ENCODE data around the gene ADGRV1.
"Not testable (repeated sequence)": the region's sequence is repeated elsewhere in the genome, so short reads cannot be mapped to it uniquely, and the experiment has no call there.

Gene ADGRV1

GRCh38 chr5:91042936-91043255 is 484.3 kb downstream of the ADGRV1 start:
- DNase-seq: no peak

GRCh38 chr5:91048073-91048472 is 489.5 kb downstream of the ADGRV1 start:
- no peak for DNase-seq

GRCh38 chr5:91049112-91049511 is 490.5 kb downstream of the ADGRV1 start:
- DNase-seq: no peak

GRCh38 chr5:91049800-91050199 is 491.2 kb downstream of the ADGRV1 start:
- DNase-seq: no peak

GRCh38 chr5:91052411-91052810 is 493.8 kb downstream of the ADGRV1 start:
- DNase-seq: not testable (repeated sequence)

GRCh38 chr5:91052977-91053740 is 494.6 kb downstream of the ADGRV1 start:
- DNase-seq: no peak

- DNase-seq: no peak
Observed at GRCh38 chr5:91053741-91054025, 495.1 kb downstream of the ADGRV1 start.

- DNase-seq: no peak
Observed at GRCh38 chr5:91058155-91058554, 499.6 kb downstream of the ADGRV1 start.

- DNase-seq: no peak
Observed at GRCh38 chr5:91058575-91058974, 500.0 kb downstream of the ADGRV1 start.

- DNase-seq: no peak
Observed at GRCh38 chr5:91059409-91059808, 500.8 kb downstream of the ADGRV1 start.

- no peak for DNase-seq
Observed at GRCh38 chr5:91061094-91061493, 502.5 kb downstream of the ADGRV1 start.

- no peak for DNase-seq
Observed at GRCh38 chr5:91061946-91062562, 503.5 kb downstream of the ADGRV1 start.

GRCh38 chr5:91063098-91063690 is 504.6 kb downstream of the ADGRV1 start:
- DNase-seq: not testable (repeated sequence)

GRCh38 chr5:91065496-91065895 is 506.9 kb downstream of the ADGRV1 start:
- DNase-seq: no peak

GRCh38 chr5:91069364-91069763 is 510.8 kb downstream of the ADGRV1 start:
- DNase-seq: no peak

- no peak for DNase-seq
Observed at GRCh38 chr5:91070761-91071550, 512.4 kb downstream of the ADGRV1 start.

- no peak for DNase-seq
Observed at GRCh38 chr5:91072881-91073280, 514.3 kb downstream of the ADGRV1 start.

GRCh38 chr5:91074615-91075014 is 516.0 kb downstream of the ADGRV1 start:
- DNase-seq: no peak

GRCh38 chr5:91076138-91076537 is 517.5 kb downstream of the ADGRV1 start:
- DNase-seq: no peak

- DNase-seq: no peak
Observed at GRCh38 chr5:91077623-91078022, 519.0 kb downstream of the ADGRV1 start.

- DNase-seq: no peak
Observed at GRCh38 chr5:91079037-91079436, 520.4 kb downstream of the ADGRV1 start.

GRCh38 chr5:91089758-91090157 is 531.2 kb downstream of the ADGRV1 start:
- no peak for DNase-seq

GRCh38 chr5:91090995-91091394 is 532.4 kb downstream of the ADGRV1 start:
- DNase-seq: no peak
